ENCODE measurements around the gene BBS12.

The BBS12 gene

DNA sequence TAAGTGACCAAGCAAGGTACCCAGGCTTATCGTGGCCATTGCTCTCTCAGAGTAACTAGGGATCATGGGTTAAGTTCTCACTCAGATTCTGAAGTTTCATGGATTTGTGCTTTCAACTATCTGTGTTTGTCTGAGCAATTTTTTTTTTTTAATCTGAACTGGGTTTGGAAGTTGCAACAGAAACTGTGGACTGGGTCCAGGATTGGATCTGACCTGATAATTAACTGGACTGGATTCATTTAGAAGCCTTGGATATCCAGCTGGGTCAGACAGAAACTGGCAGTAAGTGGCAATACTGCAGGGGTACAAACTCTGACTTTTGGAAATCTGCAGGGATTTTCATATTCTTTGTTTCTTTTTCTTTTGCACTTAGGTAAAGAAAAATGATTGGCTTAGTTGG is 55.4 kb downstream of the BBS12 start:
- Histone ChIP-seq H3K27ac (no peak overlapping the region), H3K9me3 (no peaks in the 10 kb centered on the region), H3K4me1 (no peaks in the 10 kb centered on the region), H3K27me3 (no peaks in the 10 kb centered on the region), H3K4me2 (no peak overlapping the region), H4K20me1 (no peaks in the 10 kb centered on the region), H3K9ac (no peak overlapping the region), H3K36me3 (no peaks in the 10 kb centered on the region), H3K4me3 (no peak overlapping the region)
- TF ChIP-seq Cebpa-rat (IDR thresholded peaks at IDR 0.05), result no peak

DNA sequence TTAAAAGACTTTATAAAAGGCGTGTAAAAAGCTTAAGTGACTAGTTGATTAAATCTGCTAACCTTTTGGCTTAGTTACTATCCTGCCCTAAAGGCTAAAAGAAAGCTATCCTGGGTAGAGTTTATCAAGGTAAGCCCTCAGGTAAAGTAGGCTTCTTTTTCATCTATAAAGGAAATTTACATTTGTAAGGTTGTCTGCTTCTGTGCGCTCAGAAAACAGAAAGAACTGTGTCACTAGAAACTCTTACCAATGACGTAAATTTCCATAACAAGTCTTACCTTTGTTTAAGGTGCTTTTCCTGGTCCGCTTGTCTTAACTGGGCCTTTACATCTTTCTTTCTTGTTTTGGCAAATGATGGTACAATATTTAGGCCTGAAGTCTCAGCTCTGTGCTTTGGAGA is 56.4 kb downstream of the BBS12 start:
- no peak for TF ChIP-seq Cebpa-rat (IDR thresholded peaks at IDR 0.05)
- H3K9ac ChIP-seq, result no peak overlapping the region
- no peak overlapping the region for H3K27ac ChIP-seq
- H3K4me3 ChIP-seq, result no peak overlapping the region
- no peaks in the 10 kb centered on the region for H3K27me3 ChIP-seq
- H3K4me2 ChIP-seq, result no peak overlapping the region
- H3K9me3 ChIP-seq, result no peaks in the 10 kb centered on the region
- H3K4me1 ChIP-seq, result no peaks in the 10 kb centered on the region
- no peaks in the 10 kb centered on the region for H4K20me1 ChIP-seq
- no peaks in the 10 kb centered on the region for H3K36me3 ChIP-seq

DNA sequence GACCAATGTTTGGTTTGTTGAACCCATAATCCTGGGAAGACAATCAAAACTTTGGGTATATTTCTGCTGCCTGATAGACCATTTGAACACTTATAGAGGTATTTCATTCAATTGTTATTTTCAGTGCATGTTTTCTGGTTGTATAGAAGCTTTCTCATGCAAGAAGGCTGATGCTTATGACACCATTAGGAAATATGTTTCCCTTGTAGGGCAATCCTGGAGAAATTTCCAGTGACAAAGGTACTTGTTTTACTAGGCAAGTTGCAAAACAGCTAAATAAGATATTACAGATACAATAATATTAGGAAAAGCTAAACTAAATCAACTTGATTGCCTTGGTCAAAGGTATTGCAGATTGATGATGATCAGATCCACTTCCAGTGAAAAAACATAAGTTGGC is 61.3 kb downstream of the BBS12 start:
- H3K27me3 ChIP-seq, result no peaks in the 10 kb centered on the region
- no peak overlapping the region for H3K27ac ChIP-seq
- no peaks in the 10 kb centered on the region for H4K20me1 ChIP-seq
- H3K9me3 ChIP-seq, result no peaks in the 10 kb centered on the region
- no peak overlapping the region for H3K4me2 ChIP-seq
- no peak overlapping the region for H3K4me3 ChIP-seq
- H3K36me3 ChIP-seq, result no peaks in the 10 kb centered on the region
- no peak overlapping the region for H3K9ac ChIP-seq
- no peaks in the 10 kb centered on the region for H3K4me1 ChIP-seq
- no peak for TF ChIP-seq Cebpa-rat (IDR thresholded peaks at IDR 0.05)

Data from BLaER1 (cell line).